ENCODE measurements around the gene HTT. TPM values are rescaled to one million over a fixed set of nuclear protein-coding genes. Genes with fewer than 3 reads are reported as not detected.

The HTT gene
- total RNA-seq, 2 donors from 2014 or later = 62.4 to 116 TPM

DNA sequence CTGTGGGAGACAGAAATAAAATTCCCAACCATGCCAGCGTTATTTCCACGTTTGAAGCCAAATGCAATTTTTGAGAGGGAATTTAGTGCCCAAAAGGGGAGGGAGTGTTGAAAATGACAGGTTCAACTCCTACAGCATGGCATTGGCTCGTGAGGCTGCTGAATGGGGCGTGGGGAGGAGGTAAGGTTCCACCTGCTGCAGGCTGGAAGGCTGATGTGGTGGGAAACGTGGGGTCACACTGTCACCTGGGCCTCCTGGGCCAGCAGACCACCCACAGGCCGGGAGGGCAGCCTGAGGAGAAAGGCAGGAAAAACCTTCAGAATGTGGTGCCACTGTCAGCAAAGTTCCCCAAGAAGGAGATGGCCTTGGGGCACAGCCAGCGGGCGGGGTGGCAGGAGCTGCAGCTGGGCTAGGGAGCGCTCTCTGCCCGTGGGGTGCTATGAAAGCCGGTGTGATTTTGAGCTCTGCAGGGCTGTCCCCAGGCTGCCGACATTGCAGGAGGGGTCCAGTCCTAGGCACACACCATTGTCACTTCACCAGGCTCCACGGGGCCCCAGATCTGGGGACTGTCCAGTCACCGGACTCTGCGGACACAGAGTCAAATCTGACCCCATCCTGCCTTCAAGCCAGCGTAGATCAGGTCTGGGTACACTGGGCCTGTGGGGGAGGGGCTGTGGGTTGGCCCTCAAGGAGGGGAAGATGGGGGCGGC is 194.1 kb downstream of the HTT start:
- H3K36me3 Mint-ChIP-seq = no peaks in the 10 kb centered on the region
- no peak for DNase-seq (ENCODE audit: low spot score)
- H3K27me3 Mint-ChIP-seq = no peaks in the 10 kb centered on the region
- H3K4me1 Mint-ChIP-seq (ENCODE audit: low read depth in 2 of 2) = no peaks in the 10 kb centered on the region
- H3K27ac Mint-ChIP-seq = no peak overlapping the region
- H3K4me3 Mint-ChIP-seq = no peak overlapping the region
- H3K9me3 Mint-ChIP-seq = no peaks in the 10 kb centered on the region
- peak; percentile 9 to 43 for ATAC-seq

DNA sequence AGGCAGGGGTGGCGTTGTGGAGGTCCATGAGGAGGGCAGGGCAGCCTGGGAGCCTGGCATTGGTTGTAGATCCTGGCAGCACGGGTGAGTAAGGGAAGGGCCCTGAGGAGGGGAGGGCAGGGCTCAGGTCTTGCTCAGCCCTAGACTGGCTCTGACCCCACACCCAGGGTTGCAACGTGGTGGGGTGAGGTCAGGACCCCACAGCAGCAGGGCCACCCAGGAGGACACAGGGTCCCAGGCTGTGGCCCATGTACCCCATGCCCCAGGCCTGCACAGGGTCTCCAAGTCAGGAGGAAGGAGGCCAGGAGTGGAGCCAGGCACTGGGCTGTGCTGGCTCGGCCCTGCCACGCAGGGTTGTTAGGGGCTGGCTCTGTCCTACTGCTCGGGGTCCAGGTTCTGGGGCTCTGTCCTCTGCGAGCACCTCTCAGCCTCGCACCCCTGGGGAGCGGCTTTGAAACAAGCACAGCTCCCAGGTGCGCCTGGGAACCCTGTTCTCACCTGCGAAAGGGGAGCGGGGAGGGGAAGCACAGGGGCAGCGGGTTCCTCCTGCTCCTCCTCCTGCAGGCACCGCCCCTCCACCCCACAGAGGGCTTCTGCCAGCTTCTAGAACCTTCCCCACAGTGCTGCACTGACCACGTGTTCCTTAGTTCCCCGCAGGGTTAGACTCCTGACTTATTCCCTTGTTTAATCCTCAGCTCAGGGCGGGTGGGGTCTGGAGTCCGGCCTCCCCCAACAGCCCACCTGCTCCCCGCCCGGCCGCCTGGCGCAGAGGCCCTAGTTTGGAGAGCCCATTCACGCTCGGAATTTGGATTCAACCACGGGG is 194.8 kb downstream of the HTT start:
- Mint-ChIP-seq H3K4me3 (no peak overlapping the region), H3K9me3 (no peaks in the 10 kb centered on the region), H3K4me1 (ENCODE audit: low read depth in 2 of 2) (no peaks in the 10 kb centered on the region), H3K36me3 (no peaks in the 10 kb centered on the region), H3K27ac (no peak overlapping the region), H3K27me3 (no peaks in the 10 kb centered on the region)
- DNase-seq (ENCODE audit: low spot score) (no peak), ATAC-seq (peak; percentile 38 to 55)

DNA sequence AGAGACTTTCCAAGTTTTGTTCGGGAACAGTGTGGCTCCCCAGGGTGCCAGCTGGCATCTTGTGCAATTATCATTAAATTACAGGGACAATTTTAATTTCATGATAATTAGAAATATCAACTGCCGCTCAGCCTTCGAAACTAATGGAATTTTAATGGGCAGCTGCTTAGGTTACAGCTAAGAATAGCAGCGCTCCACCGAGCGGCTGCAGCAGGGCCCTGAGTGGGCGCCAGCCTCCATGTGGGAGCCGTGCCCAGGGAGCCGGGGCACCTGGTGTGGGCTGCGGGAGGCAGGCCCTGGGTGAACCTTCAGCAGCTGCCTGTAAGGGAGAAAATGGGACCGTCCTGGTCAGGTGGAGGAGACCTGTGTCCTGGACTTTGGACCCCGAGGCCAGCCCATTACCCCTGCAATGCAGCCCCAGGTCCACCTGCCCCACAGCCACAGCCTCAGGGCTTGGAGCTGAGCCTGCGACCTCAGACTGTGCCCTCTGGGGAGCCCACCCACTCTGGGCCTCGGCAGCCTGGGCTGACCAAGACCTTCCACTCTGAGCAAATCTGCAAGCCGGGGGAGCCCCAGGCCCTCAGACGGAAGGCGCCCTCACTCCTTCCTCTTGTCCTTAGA is 195.6 kb downstream of the HTT start:
- no peak for ATAC-seq
- no peaks in the 10 kb centered on the region for H3K36me3 Mint-ChIP-seq
- H3K27me3 Mint-ChIP-seq = no peaks in the 10 kb centered on the region

DNA sequence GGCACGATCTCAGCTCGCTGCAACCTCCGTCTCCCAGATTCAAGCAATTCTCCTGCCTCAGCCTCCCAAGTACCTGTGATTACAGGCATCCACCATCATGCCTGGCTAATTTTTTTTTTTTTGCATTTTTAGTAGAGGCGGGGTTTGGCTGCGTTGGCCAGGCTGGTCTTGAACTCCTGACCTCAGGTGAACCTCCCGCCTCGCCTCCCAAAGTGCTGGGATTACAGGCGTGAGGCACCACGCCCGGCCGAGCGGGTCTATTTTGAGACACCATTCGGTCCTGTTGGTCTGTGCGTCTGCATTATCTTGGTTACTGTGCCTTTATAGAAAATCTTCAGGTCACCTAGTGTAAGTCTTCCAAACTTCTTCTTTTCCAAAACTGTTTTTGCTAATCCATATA is 196.7 kb downstream of the HTT start:
- ATAC-seq (no peak), DNase-seq (ENCODE audit: low spot score) (no peak)
- no peak overlapping the region for H3K4me3 Mint-ChIP-seq
- H3K27ac Mint-ChIP-seq = no peak overlapping the region
- H3K27me3 Mint-ChIP-seq = no peaks in the 10 kb centered on the region
- no peaks in the 10 kb centered on the region for H3K4me1 Mint-ChIP-seq (ENCODE audit: low read depth in 2 of 2)
- no peaks in the 10 kb centered on the region for H3K36me3 Mint-ChIP-seq
- H3K9me3 Mint-ChIP-seq = no peaks in the 10 kb centered on the region

More for the DNA sequence above, 195.6 kb downstream of the HTT start:
- no peak for DNase-seq (ENCODE audit: low spot score)
- no peaks in the 10 kb centered on the region for H3K4me1 Mint-ChIP-seq (ENCODE audit: low read depth in 2 of 2)
- no peak overlapping the region for H3K27ac Mint-ChIP-seq
- no peaks in the 10 kb centered on the region for H3K9me3 Mint-ChIP-seq
- no peak overlapping the region for H3K4me3 Mint-ChIP-seq

DNA sequence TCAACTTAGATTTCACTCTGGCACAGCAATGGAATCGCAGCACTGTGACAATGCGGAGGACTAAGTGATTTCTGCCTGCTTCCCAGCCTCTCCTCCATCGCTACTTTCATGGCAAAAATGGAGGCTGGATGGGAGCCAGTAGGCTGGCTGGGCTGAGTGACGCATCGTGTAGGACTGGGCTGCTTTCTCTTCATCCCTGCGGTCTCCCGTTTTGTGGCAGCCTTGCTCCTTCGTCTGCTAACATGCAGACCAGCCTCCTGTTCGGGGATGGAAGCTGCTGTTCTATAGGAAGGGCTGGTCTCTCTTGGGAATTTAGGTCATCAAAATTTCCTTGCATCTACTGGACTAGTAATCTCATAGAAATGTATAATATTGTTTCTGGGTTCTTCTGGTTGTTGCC is 202.5 kb downstream of the HTT start:
- Mint-ChIP-seq H3K27ac (no peak overlapping the region), H3K4me3 (no peak overlapping the region), H3K27me3 (peaks cover 4 to 7% of the 10 kb centered on the region in 2 donors), H3K9me3 (no peaks in the 10 kb centered on the region), H3K36me3 (no peaks in the 10 kb centered on the region), H3K4me1 (ENCODE audit: low read depth in 2 of 2) (no peaks in the 10 kb centered on the region)
- ATAC-seq = no peak
- no peak for DNase-seq (ENCODE audit: low spot score)

DNA sequence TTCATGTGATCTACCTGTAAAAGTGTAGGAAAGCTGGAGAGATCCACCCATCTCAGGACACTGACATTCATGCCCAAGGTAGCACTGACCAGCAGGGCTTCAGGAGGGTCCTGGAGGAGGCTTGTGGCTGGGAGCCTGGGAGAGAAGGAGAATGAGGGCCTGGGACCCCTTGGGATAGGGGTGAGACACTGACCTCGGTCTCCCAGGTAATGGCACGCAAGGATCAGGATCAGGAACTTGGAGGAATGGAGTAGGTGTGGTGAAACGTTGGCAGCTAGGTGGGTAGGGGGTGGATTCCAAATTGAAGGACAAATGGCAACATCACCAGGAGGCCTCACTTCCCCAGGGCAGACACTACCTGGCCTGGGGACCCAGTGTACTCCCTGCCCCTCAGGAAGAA is 206.0 kb downstream of the HTT start:
- DNase-seq (ENCODE audit: low spot score) (no peak), ATAC-seq (no peak)
- no peaks in the 10 kb centered on the region for H3K4me1 Mint-ChIP-seq (ENCODE audit: low read depth in 2 of 2)
- no peak overlapping the region for H3K27ac Mint-ChIP-seq
- peaks cover 4 to 7% of the 10 kb centered on the region in 2 donors for H3K27me3 Mint-ChIP-seq
- no peaks in the 10 kb centered on the region for H3K9me3 Mint-ChIP-seq
- H3K4me3 Mint-ChIP-seq = no peak overlapping the region
- H3K36me3 Mint-ChIP-seq = no peaks in the 10 kb centered on the region

DNA sequence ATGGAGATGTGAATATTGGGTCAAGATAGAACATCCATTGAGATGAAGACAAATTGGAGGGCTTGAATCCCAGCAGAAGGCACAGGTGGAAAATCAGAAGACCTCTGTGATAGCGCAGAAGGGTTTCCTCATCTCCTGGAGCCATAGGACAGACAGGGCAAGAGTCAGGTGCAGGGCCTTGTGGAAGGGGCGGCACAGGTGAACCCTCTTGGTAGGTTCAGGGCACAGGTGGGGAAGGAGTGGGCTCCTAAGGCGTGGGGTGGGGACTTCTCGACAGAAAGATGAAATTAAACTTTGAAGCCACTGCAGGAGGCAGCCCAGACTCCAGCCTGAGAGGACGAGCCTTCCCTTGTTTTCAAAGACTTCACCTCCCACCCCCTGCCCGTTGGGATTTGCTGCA is 209.0 kb downstream of the HTT start:
- no peak overlapping the region for H3K4me3 Mint-ChIP-seq
- H3K4me1 Mint-ChIP-seq (ENCODE audit: low read depth in 2 of 2) = no peaks in the 10 kb centered on the region
- no peaks in the 10 kb centered on the region for H3K9me3 Mint-ChIP-seq
- H3K27ac Mint-ChIP-seq = no peak overlapping the region
- H3K36me3 Mint-ChIP-seq = no peaks in the 10 kb centered on the region
- ATAC-seq = no peak
- peaks cover 0 to 4% of the 10 kb centered on the region in 2 donors for H3K27me3 Mint-ChIP-seq
- DNase-seq (ENCODE audit: low spot score) = no peak

DNA sequence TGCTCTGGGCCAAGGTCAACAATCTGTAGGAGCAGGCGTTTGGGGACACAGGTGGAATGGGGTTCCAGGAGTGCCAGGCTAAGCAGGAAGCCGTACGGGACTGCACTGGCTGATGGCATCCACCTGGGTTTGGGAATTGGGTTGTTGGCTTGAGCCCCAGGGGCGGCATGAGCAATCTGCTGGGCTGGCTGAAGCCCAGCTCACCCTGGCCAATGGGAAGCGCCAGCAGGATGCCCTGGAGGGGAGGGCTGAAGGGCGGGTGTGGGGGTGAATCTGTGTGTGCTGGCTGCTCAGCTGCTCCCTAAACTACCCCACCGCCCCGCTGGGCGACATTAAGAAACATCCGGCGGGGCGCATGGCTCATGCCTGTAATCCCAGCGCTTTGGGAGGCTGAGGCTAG is 209.4 kb downstream of the HTT start:
- ATAC-seq (no peak), DNase-seq (ENCODE audit: low spot score) (no peak)
- Mint-ChIP-seq H3K9me3 (no peaks in the 10 kb centered on the region), H3K27ac (no peak overlapping the region), H3K4me3 (no peak overlapping the region), H3K27me3 (peaks cover 0 to 5% of the 10 kb centered on the region in 2 donors), H3K36me3 (no peaks in the 10 kb centered on the region), H3K4me1 (ENCODE audit: low read depth in 2 of 2) (no peaks in the 10 kb centered on the region)

DNA sequence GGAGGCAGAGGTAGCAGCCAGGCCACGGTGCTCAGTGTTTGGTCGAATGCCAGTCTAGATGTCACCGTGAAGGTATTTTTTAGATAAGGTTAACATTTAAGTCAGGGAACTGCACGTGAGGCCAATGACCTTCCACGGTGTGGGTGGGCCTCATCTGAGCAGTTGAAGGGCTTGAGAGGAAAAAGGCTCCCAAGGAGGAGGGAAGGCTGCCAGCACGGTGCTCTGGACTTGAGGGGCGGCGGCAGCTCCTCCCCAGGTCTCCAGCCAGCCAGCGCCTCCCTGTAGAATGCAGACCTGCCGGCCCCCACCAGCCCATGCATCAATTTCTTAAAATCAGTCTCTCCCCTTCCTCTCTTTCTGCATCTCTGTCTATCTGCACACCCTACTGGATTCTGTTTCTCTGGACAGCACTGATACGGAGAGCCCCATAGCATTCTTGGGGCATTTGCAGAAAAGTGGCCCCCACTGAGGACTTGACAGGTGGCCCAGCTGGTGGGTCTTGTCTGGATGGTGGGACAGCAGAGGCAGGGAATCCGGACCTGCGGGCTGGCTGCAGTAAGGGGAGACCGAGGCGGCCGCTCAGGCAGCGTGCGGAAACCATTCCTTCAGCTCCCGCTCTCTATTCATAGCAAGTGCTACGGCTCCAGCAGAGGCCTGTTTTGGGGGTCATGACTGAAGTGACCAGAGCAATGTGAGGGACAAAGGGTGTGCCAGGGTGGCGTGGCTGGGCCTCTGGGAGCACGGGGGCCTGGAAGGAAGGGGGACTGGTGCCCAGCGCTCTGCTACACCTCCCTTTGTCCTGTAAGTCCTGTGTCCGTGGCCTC is 210.5 kb downstream of the HTT start:
- no peak for ATAC-seq
- H3K4me1 Mint-ChIP-seq (ENCODE audit: low read depth in 2 of 2) = no peaks in the 10 kb centered on the region
- no peaks in the 10 kb centered on the region for H3K36me3 Mint-ChIP-seq
- no peak overlapping the region for H3K27ac Mint-ChIP-seq
- no peak for DNase-seq (ENCODE audit: low spot score)
- H3K9me3 Mint-ChIP-seq = no peaks in the 10 kb centered on the region
- H3K4me3 Mint-ChIP-seq = no peak overlapping the region
- peaks cover 0 to 7% of the 10 kb centered on the region in 2 donors for H3K27me3 Mint-ChIP-seq

DNA sequence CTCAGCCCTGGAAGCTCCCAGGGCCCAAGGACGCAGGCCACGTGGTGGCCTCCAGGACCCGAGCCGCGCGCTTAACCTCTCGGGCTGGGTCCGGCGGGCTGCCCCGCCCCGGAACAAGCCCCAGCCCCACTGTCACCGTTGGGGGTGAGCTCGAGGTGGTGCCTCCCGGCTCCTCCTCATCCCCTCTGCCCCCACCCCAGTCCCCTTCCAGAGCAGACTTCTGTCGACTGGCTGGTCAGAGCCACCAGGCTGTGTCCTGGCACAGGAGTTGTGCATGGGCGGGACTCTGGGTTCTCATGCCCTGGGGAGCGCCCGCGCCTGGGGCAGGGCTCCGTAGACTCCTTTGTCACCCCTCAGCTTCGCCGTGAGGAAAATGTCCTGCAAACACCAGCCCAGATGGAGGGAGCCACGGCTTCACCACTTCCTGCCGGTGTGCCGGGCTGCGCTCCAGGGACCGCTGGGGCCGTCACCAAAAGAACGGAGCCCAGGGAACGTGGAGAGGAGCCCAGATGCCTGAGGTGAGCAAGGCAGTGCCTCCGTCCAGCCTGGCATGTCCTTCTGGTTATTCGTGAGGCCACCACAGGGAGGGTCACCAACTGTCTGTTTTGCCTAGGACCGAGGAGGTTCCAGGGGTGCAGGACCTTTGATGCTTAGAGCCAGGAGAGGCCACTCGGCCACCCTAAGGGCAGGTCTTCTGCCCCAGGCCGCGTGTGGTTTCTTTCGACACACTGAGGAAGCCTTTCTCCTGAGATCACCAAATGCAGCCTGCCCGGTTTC is 211.3 kb downstream of the HTT start:
- Mint-ChIP-seq H3K4me3 (no peak overlapping the region), H3K4me1 (ENCODE audit: low read depth in 2 of 2) (no peaks in the 10 kb centered on the region), H3K27ac (no peak overlapping the region), H3K27me3 (peaks cover 0 to 7% of the 10 kb centered on the region in 2 donors), H3K9me3 (no peaks in the 10 kb centered on the region), H3K36me3 (no peaks in the 10 kb centered on the region)
- DNase-seq (ENCODE audit: low spot score) (no peak), ATAC-seq (peak in 1 of 2 donors; percentile 22)

DNA sequence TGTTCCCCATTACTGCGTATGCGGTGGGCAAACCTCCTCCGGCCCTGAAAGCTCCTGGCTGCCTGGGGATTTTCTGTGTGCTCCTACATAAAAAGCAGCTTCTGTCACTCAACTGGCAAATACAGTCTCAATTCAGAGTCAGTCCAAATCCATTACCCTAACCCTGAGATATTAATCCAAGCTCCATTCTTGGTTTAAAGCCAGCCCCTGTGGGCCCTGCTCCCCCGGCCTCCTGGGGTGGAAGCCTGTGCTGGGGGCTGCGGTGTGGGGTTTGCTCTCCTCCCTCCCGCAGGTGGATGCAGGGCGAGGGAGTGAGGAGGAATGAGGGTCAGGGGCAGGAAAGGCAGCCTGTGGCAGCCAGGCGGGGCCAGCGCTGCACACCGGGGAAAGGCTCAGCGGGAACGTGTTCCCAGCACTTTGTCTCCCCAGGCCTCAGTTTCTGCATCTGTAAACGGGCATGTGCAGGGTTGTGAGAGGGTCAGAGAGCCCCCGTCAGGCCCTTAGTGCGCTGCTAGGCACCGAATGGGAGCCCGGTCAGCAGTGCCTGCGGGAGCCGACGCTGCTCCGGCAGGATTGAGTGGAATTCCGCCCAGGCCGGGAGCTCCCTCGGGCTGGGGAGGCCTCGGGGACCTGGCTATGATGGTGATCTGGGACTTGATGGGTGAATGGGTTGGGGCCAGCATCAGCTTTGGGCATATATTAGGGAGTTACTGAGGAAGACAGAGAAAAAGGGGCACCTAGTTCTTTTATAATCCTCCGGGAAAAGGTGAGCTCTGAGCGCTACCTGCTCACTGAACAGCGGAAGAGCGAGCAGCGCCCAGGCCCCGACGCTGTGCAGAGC is 212.1 kb downstream of the HTT start:
- Mint-ChIP-seq H3K36me3 (no peaks in the 10 kb centered on the region), H3K4me3 (no peak overlapping the region), H3K4me1 (ENCODE audit: low read depth in 2 of 2) (peaks cover under 1 to 1% of the 10 kb centered on the region in 2 donors), H3K9me3 (no peaks in the 10 kb centered on the region), H3K27me3 (peaks cover 0 to 9% of the 10 kb centered on the region in 2 donors), H3K27ac (no peak overlapping the region)
- ATAC-seq = no peak
- no peak for DNase-seq (ENCODE audit: low spot score)

DNA sequence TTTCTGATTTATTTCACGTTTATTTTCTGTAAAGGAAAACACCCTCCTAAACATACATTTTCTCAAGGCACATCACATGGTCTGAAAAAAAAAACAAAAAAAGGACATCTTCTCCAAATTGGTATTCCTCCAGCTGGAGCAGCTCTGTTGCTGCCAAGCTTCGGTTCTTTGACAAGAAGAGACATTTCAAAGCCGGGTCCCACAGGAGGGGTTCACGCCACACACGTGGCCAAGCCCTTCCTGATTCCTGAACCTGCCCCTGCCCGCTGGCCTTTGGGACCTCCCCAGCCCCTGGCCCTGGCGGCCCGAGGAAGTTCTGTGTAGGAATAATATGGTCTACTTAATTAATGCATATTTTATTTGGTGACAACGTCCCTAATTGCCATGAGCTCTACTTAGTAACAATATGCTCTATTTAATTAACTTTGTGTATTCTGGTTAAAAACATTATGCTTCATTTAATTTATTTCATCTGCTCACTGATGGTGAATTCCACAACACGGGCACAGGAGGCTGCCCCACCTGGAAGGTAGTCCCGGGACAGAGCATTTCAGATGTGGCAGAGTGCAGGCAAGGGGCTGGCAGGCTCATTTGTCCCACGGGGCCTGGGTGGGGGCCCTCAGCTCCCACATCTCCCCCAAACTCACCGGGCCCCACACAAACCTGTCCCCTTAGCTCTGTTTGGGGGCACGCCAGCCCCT is 212.9 kb downstream of the HTT start:
- Mint-ChIP-seq H3K9me3 (no peaks in the 10 kb centered on the region), H3K27ac (no peak overlapping the region), H3K4me1 (ENCODE audit: low read depth in 2 of 2) (peaks cover 6 to 7% of the 10 kb centered on the region in 2 donors), H3K27me3 (peaks cover 0 to 11% of the 10 kb centered on the region in 2 donors), H3K36me3 (no peaks in the 10 kb centered on the region), H3K4me3 (no peak overlapping the region)
- no peak for ATAC-seq
- DNase-seq (ENCODE audit: low spot score) = no peak

All from natural killer cell treated with Interleukin-12 subunit alpha and Interleukin-12 subunit beta and Interleukin-15 and Interleukin-18, amount 100 ng/mL, for 72 hours (primary cell).